Breast epithelium (tissue), 3 donors: ENCODE data around the gene PTPRG.

Source experiments
- CTCF ChIP-seq, 3 donors: fragments of 450-650 bp; IDR thresholded peaks; one replicate each; pipeline ENCODE4 v1.5.1; 2016 to 2017; ENCODE audit warnings: antibody characterized with exemption in 3 of 3, mild to moderate bottlenecking in 3 of 3, moderate library complexity in 3 of 3
- POLR2A ChIP-seq: fragments of 450-650 bp; IDR thresholded peaks from one replicate; pipeline ENCODE4 v1.6.1; 2016; ENCODE audit warnings: antibody characterized with exemption, mild to moderate bottlenecking, moderate library complexity

DNA sequence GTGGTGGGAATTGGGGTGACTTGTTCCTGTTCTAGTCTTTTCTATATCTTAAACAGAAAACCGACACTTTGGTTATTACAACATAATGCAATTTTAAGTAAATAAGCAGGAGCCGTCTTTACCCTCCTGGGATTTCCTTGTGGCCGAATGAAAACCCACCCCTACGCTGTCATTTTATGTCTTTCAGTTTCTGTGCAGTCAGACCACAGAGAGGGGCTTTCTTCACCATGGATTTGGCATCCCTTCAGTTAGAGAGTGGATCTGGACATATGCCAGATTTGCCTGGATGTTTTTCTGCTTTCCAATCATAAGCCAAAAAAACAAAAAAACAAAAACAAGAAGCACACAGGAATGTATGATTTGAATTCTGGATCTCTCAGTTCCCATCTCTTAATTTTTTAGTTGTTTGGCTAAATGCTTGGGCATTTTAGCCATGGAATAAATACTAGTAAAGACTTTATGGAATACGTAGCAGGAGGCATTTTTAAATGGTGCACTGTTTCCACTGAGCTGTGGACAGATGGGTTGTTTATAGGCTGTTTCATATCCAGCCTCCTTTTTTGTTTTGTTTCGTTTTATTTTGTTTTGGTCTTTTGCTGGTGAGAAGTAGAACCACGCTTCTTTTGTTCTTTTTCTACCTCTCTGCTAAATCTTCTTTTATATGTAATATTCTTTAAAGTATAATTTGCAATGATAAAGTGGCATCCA lies 539.1 kb downstream of the PTPRG start:
- TF ChIP-seq CTCF (IDR thresholded peaks at IDR 0.05): no peak
- no peak for TF ChIP-seq POLR2A
